Caco-2 (cell line): ENCODE measurements around the gene AVL9. TPM values are rescaled to one million over a fixed set of nuclear protein-coding genes. Genes with fewer than 3 reads are reported as not detected.
A peak's percentile ranks its signal among the peaks of the same experiment; 100 is the strongest.
"Not testable (repeated sequence)": the region's sequence is repeated elsewhere in the genome, so short reads cannot be mapped to it uniquely, and the experiment has no call there.

Source experiments
- BruUV-seq: library from RNA; stranded (reverse); fragments of 400-500 nt; replicated peaks from 2 replicates; lab custom pipeline; 2021; lab: Mats Ljungman, UMichigan
- CTCF ChIA-PET: fragments of 300-600 bp; sonication (Branson Sonifier 250); formaldehyde crosslinking; loops from one replicate; lab custom pipeline; 2022; ENCODE audit warnings: antibody characterized with exemption; lab: Charles Lee
- POLR2A ChIA-PET: fragments of 300-600 bp; sonication (Branson Sonifier 250); formaldehyde crosslinking; loops from one replicate; lab custom pipeline; 2022; ENCODE audit warnings: antibody characterized with exemption; lab: Charles Lee
- DNase-seq, 2 experiments: peaks; one replicate each; pipeline versions ENCODE4 v3.0.0 to v3.0.0-alpha.2; 2020 to 2022
- H3K27me3 ChIP-seq: replicated peaks from 2 replicates; pipeline ENCODE4 v1.6.0; 2011; ENCODE audit warnings: low read length; ENCODE audit not compliant: control insufficient read depth, insufficient read depth
- H3K36me3 ChIP-seq: 2 replicates; pipeline ENCODE4 v1.5.1; 2011; ENCODE audit warnings: low read length; ENCODE audit not compliant: control insufficient read depth, insufficient read depth
- H3K4me1 ChIP-seq: fragments of 250-450 bp; sonication (Bioruptor Pico); 2 replicates; pipeline ENCODE4 v1.5.1; 2020; ENCODE audit warnings: mild to moderate bottlenecking
- H3K4me3 ChIP-seq: 2 replicates; pipeline ENCODE4 v1.5.1; 2011; ENCODE audit warnings: low read depth, mild to moderate bottlenecking, control low read depth, low read length
- H3K9me3 ChIP-seq: fragments of 250-450 bp; sonication (Bioruptor Pico); 2 replicates; pipeline ENCODE4 v1.5.1; 2020; ENCODE audit warnings: mild to moderate bottlenecking, moderate library complexity
- H3K27ac Mint-ChIP-seq: one replicate; pipeline ENCODE4 v1.8.0; 2022; ENCODE audit warnings: mixed read lengths; ENCODE audit not compliant: unreplicated experiment
- H3K27me3 Mint-ChIP-seq: one replicate; pipeline ENCODE4 v1.8.0; 2022; ENCODE audit warnings: mixed read lengths; ENCODE audit not compliant: insufficient read depth, unreplicated experiment
- H3K36me3 Mint-ChIP-seq: one replicate; pipeline ENCODE4 v1.8.0; 2022; ENCODE audit warnings: mild to moderate bottlenecking, mixed read lengths; ENCODE audit not compliant: insufficient read depth, unreplicated experiment
- H3K4me1 Mint-ChIP-seq: one replicate; pipeline ENCODE4 v1.8.0; 2022; ENCODE audit warnings: low read depth, mixed read lengths; ENCODE audit not compliant: unreplicated experiment
- H3K4me3 Mint-ChIP-seq: one replicate; pipeline ENCODE4 v1.8.0; 2022; ENCODE audit warnings: mild to moderate bottlenecking, moderate library complexity, mixed read lengths; ENCODE audit not compliant: unreplicated experiment
- H3K9me3 Mint-ChIP-seq: one replicate; pipeline ENCODE4 v1.8.0; 2022; ENCODE audit warnings: mixed read lengths; ENCODE audit not compliant: unreplicated experiment
- intact Hi-C: fragments of 100-400 bp; cut with micrococcal nuclease; formaldehyde crosslinking; loops from one replicate; pipeline ENCODE4 v1.10.0; 2022; ENCODE audit not compliant: unreplicated experiment
- total RNA-seq: library from RNA; stranded (reverse); gene quantifications from 2 replicates; pipeline ENCODE4 v1.2.3, GENCODE V29; 2022

Gene AVL9
- total RNA-seq, 1 experiment from 2014 or later: 39.7 TPM

GRCh38 chr7:32634798-32635393 lies 139.6 kb downstream of the AVL9 start:
- H3K36me3 ChIP-seq, CTCF ChIA-PET, H3K9me3 ChIP-seq, H3K4me3 Mint-ChIP-seq, H3K4me1 ChIP-seq, H3K9me3 Mint-ChIP-seq, BruUV-seq, POLR2A ChIA-PET, DNase-seq, H3K4me1 Mint-ChIP-seq, H3K36me3 Mint-ChIP-seq, H3K27me3 ChIP-seq, intact Hi-C loops, H3K4me3 ChIP-seq, H3K27ac Mint-ChIP-seq: not testable (repeated sequence)
- peaks cover 15% of the 10 kb centered on the region for H3K27me3 Mint-ChIP-seq

GRCh38 chr7:32636725-32637462 lies 141.6 kb downstream of the AVL9 start:
- H3K4me1 ChIP-seq, POLR2A ChIA-PET, H3K9me3 Mint-ChIP-seq, H3K27ac Mint-ChIP-seq, H3K4me3 Mint-ChIP-seq, H3K36me3 ChIP-seq, H3K9me3 ChIP-seq, H3K36me3 Mint-ChIP-seq, H3K4me3 ChIP-seq, BruUV-seq, H3K4me1 Mint-ChIP-seq, H3K27me3 ChIP-seq: not testable (repeated sequence)
- H3K27me3 Mint-ChIP-seq: peaks cover 12% of the 10 kb centered on the region
- intact Hi-C loops: loop anchor here (1.0 kb wide), 1 partner anchor 147 kb away; the partner anchor contains the start of gene LSM5
- CTCF ChIA-PET: interaction anchor here (0.5 kb wide), 1 partner anchor 146 kb away, joined by 3 read pairs; no protein-coding TSS in a partner anchor
- DNase-seq: peak in 1 of 2 experiments; percentile 17

- H3K4me1 Mint-ChIP-seq, H3K27ac Mint-ChIP-seq, BruUV-seq, CTCF ChIA-PET, H3K36me3 ChIP-seq, H3K4me3 ChIP-seq, H3K9me3 ChIP-seq, H3K4me3 Mint-ChIP-seq, H3K36me3 Mint-ChIP-seq, DNase-seq, POLR2A ChIA-PET, intact Hi-C loops, H3K4me1 ChIP-seq, H3K27me3 ChIP-seq, H3K9me3 Mint-ChIP-seq: not testable (repeated sequence)
- peaks cover 12% of the 10 kb centered on the region for H3K27me3 Mint-ChIP-seq
These were observed 142.3 kb downstream of the AVL9 start for GRCh38 chr7:32637611-32638010.

Other genes starting within 250 kb of the AVL9 start
- 100.0 and 101 TPM in 2 replicates for gene LSM5, start 5.1 kb upstream of the AVL9 start, total RNA-seq